ENCODE results near the gene SGO2.
"Not testable (repeated sequence)": the region's sequence is repeated elsewhere in the genome, so short reads cannot be mapped to it uniquely, and the experiment has no call there.

SGO2 gene

GRCh38 chr2:200599206-200599605, 73.2 kb downstream of the SGO2 start:
- no peak for DNase-seq

DNA sequence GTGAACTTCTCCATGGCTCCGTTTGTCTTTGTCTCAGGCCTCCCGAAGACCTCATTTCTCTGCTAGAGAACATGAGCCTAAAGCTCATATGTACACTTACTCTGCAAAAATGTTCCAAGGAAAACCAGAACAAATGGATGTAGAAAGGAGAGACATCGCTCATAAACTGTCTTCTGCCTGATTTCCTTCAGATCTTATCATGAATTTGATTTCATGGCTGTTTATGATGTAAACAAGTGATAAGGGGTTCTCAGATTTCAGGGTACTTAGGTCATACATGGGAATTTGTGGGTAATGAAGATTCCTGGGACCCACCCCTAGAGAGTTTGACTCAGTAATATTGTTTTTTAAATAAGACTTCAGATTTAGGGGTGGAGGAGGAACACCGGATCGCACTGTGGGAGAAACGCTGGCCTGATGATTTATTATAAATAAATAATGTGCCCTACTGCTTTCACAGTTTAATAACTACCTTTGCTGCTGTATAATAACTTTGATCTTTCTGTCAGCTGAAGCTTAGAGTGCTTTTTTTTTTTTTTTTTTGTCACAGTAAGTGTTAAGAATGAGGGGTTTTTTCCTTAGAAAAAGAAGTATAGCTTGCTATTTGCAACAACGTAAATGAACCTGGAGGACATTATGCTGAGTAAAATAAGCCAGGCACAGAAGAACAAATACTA, 74.7 kb downstream of the SGO2 start:
- peak; percentile 82 for DNase-seq

- DNase-seq: no peak
These were observed 76.6 kb downstream of the SGO2 start for GRCh38 chr2:200602584-200602983.

GRCh38 chr2:200603972-200604371, 78.0 kb downstream of the SGO2 start:
- DNase-seq: no peak

DNA sequence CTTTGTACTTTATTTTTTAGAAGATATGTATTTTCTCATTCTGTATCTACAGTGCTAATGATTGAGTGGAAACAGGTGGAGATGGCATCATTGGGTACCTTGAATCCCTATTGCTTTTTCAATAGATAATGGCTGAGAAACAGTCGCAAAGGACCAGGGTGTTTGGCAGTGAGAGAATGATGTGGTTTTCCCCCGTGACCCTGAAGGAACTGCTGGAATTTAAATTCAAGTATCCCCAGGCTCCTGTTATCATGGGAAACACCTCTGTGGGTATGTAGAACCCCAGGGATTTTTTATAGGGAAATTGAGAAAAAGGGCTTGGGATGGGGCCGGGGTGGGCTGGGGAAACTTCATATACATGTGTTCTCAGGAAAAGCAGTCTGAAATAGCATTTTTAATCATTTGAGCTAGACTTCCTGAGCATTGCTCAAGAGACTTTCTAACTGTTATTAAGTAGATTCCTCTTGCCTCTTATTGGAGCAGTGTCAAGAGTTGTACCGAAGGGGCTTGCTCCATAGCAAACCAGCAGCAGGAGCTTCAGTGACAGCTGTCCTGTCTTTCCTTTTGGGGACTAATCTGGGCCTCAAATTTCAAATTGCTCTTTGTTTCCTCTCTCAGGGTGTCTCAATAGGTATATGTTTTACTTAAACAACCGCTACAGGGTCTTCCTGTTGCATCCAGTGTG, 78.7 kb downstream of the SGO2 start:
- DNase-seq: no peak

- DNase-seq: no peak
These were observed 82.5 kb downstream of the SGO2 start for GRCh38 chr2:200608341-200609027.

DNA sequence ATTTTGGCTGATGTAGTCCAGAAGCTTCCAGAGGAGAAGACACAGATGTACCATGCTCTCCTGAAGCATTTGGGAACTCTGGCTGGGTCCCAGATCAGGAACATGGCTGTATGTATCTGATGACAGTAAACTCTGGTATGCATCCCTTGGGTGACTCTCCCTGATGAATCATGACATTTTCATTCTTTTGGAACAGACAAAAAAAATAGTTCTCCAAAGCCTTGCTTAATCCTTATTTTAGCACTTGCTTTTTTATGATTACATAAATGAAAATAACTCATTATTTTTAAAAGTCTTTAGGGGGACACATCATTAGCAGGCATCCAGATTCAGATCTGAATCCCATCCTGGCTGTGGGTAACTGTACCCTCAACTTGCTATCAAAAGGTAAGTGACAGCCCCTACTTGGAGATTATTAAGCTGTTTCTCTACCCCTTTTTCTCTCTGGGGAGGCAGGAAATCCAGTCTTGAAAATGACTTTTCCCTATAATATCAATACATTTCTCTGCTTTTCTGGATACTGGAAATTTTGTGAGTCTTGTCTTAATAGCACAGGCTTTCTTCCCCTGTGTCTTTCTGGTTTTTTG, 83.1 kb downstream of the SGO2 start:
- no peak for DNase-seq

DNA sequence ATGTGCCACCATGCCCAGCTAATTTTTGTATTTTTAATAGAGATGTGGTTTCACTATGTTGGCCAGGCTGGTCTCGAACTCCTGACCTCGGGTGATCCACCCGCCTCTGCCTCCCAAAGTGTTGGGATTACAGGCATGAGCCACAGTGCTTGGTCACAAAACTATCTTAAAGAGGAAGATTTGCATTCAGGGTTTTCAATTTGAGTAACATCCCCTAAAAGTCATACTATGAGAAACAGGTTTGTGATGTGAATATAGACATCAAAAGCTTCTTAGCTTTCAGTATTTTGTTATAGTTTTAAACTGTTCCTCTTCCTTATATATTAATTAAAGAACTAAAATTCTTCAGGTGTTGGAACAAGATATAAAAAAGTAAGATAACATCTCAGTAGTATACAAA, 84.2 kb downstream of the SGO2 start:
- DNase-seq: not testable (repeated sequence)

DNA sequence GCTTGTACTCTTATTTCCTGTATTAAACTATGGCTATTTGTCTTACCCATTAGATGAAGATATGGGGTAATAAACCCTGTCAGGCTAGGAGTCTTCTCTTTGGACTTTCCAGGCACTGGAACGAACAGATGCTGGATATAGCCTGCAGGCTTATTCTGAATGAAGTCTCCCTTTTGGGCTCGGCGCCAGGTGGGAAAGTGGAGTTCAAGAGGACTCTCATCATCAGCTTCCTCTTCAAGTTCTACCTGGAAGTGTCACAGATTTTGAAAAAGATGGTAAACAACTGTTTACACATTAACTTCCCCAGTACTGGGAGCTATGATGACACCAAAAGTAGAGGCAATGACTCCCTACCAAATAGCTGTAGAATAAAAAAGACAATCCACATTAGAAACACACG, 87.7 kb downstream of the SGO2 start:
- no peak for DNase-seq

- no peak for DNase-seq
These were observed 88.2 kb downstream of the SGO2 start for GRCh38 chr2:200614249-200614648.

DNA sequence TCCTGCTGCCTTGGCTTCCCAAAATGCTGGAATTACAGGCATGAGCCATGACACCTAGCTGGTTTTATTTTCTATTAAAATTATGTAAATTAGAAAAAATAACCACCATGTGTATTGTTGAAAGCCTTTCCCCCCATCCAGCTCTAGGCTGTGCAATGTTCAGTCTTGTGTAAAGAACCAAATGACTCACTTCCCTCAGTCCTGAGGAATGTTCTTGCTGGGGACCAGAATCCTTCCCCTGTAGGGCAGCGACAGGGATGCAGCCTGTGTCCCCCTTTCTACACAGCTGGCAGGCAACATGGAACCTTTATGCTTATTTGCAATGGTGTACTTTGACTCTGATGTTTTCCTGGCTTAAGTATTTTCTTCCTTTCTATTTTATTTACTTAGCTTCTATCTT, 89.2 kb downstream of the SGO2 start:
- DNase-seq: no peak

DNA sequence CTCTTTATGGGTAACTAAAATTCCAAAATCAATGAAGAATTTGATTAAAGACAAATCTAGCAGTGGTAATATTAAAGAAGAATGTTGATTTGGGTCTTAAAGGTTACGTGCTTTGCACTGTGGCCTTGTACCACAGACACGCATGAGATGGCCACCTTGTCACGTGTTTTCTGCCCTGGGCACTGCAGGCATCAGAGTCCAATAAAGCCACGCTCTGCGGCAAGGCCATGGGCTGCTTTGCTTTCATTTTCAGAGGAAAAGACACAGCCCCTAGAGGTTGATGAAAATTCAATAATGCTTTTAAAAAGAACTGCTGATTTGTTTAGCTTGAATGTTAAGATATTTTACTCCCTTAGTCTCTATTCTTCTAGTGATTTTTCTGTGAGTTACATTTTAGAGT, 90.2 kb downstream of the SGO2 start:
- DNase-seq: no peak

GRCh38 chr2:200616656-200617055, 90.6 kb downstream of the SGO2 start:
- no peak for DNase-seq

- DNase-seq: no peak
These were observed 91.4 kb downstream of the SGO2 start for GRCh38 chr2:200617156-200618053.

GRCh38 chr2:200618054-200618419, 92.0 kb downstream of the SGO2 start:
- DNase-seq: no peak

- DNase-seq: peak; percentile 19
These were observed 92.6 kb downstream of the SGO2 start for GRCh38 chr2:200618590-200619021.

GRCh38 chr2:200619279-200619678, 93.3 kb downstream of the SGO2 start:
- no peak for DNase-seq

- no peak for DNase-seq
These were observed 94.8 kb downstream of the SGO2 start for GRCh38 chr2:200620606-200621390.

- DNase-seq: no peak
These were observed 96.1 kb downstream of the SGO2 start for GRCh38 chr2:200622106-200622505.

DNA sequence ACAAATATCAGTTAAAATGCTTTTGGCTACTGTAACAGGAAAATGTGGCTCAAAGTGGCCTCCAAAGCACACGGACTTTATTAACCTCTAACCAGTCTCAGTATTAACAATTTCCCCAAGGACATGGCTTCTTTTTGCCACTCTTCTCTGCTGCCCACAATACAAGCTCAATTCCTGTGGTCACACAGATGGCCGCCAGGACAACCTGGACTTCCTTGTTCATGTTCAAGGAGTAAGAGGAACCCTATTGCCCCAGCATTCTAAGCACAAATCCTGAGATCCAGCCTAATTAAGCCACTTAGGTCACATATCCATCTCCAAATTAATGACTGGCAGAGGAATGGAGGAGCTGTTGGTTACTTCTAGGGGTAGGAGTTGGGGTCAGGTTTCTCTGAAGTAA, 98.0 kb downstream of the SGO2 start:
- DNase-seq: no peak

DNA sequence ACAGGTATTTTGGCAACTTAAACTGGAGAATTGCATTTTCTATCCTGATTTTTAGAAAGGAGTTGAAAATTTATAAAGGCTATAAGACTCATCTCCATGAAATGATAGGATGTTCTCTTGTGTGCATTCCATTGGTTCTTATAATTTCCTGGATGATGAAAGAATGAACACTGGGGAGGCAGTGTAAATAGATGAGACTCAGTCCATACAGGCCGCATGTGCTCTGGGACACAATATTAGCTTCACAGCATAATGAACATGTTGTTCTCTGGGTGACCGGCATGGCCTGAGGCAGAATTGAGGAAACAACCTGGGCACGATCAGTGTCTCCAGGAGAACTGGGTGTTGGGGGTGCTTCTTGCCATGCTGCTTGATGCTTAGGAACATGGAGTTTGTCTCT, 98.7 kb downstream of the SGO2 start:
- DNase-seq: no peak

GRCh38 chr2:200625282-200625681, 99.3 kb downstream of the SGO2 start:
- DNase-seq: no peak

All from NCI-H2227 treated with DMSO at 0.1 percent for 48 hours (cell line).